Upper lobe of left lung (tissue), 4 donors: ENCODE results near the gene STXBP6.

ENCODE experiments used
- POLR2A ChIP-seq, 4 donors: fragments of 450-650 bp; IDR thresholded peaks; one replicate each; pipeline ENCODE4 v1.5.1; 2016 to 2017; ENCODE audit warnings: antibody characterized with exemption in 4 of 4, mild to moderate bottlenecking in 2 of 4
- POLR2AphosphoS5 ChIP-seq, 2 donors: sonication (generic); formaldehyde crosslinking; IDR thresholded peaks; one replicate each; pipeline ENCODE4 v1.5.1; 2017; ENCODE audit warnings: antibody characterized with exemption in 2 of 2
- TF ChIP-seq, protein P1 (sequence below), 6 experiments: fragments of 450-650 bp in 4 of 6; fragments of 200-600 bp in 2 of 6; sonication (generic) in 2 of 6; IDR thresholded peaks; one replicate each; pipeline ENCODE4 v1.5.1; 2016 to 2019; ENCODE audit warnings: antibody characterized with exemption in 6 of 6

DNA sequence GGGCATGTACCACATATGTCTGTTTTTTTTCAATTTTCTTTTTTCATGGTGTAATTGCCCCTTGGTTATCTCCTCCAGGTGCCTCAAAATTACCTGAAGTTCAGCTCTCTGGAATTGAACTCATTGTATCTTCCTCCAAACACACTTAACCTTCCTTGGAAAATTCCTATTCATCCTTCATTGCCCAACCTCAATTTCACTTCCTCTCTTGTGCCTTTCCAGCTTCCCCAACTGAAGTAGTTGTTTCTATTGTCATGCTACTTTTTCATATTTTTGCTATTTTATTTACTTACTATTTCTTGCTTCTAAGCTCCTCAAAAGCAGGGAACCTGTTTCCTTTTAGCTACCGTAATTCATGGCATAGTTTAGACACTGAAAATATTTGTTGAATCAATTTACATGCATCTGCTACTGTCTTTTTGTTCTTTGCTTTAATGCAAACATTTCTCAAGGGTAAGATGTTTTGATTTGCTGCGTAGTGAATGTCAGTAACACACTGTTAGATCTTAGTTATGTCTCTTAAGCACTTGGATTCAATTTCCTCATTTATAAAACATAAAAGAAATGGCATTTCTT lies 37.0 kb upstream of the STXBP6 start:
- TF ChIP-seq, protein P1, sequence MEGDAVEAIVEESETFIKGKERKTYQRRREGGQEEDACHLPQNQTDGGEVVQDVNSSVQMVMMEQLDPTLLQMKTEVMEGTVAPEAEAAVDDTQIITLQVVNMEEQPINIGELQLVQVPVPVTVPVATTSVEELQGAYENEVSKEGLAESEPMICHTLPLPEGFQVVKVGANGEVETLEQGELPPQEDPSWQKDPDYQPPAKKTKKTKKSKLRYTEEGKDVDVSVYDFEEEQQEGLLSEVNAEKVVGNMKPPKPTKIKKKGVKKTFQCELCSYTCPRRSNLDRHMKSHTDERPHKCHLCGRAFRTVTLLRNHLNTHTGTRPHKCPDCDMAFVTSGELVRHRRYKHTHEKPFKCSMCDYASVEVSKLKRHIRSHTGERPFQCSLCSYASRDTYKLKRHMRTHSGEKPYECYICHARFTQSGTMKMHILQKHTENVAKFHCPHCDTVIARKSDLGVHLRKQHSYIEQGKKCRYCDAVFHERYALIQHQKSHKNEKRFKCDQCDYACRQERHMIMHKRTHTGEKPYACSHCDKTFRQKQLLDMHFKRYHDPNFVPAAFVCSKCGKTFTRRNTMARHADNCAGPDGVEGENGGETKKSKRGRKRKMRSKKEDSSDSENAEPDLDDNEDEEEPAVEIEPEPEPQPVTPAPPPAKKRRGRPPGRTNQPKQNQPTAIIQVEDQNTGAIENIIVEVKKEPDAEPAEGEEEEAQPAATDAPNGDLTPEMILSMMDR (IDR thresholded peaks at IDR 0.05), result no peak
- TF ChIP-seq POLR2A (IDR thresholded peaks at IDR 0.05) (no peak), POLR2AphosphoS5 (IDR thresholded peaks at IDR 0.05) (no peak)
